ENCODE data around the gene ALKBH2.
"Not testable (repeated sequence)": the region's sequence is repeated elsewhere in the genome, so short reads cannot be mapped to it uniquely, and the experiment has no call there.

The ALKBH2 gene

DNA sequence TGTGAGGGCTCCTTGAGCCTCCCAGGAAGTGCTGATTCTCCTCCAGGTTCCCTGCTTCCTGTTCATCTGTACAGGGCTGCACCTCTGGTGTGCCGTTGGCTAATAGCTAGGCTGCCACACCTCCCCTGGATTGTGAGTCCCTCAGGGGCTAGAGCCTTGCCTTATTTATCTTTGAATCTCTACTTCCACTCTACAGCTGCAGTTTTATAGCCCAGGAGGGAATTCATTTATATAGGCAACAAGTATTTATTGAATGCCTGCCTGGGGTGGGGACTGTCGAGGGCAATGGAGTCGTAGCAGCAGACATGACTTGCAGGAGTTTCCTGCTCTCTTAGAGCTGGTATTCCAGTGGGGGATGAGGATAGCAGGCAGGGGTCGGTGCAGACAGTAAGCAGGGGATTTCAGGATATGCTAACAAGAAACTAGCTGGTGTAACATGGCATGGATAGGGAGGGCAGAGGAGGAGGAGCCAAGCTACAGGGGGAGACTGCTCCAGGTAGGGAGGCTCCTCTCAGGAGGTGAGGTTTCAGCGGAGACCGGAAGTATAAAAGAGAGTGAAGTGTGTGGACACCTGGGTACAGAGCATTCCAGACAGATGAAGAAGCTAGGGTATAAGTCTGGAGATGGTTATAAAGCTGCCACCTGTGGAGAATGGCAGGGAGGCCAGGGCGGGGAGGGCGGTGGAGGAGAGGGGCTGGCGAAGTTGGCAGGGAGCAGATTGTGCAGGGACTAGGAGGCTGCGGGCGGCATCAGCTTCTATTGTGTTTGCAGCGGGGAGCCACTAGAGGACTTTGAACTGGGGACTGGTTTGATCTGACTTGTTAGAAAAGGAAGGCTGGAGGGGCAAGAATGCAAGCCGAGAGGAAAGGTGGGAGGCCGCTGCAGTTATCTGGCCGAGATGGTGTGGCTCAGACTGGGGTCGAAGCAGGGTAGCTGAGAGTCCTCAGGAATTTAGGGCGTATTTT lies 23.7 kb downstream of the ALKBH2 start:
- DNase-seq = no peak
- TF ChIP-seq POLR2A (IDR thresholded peaks at IDR 0.05; ENCODE audit: low read length) = no peak
- no peak for TF ChIP-seq GATA1 (IDR thresholded peaks at IDR 0.05; ENCODE audit: low read depth, low read length)

DNA sequence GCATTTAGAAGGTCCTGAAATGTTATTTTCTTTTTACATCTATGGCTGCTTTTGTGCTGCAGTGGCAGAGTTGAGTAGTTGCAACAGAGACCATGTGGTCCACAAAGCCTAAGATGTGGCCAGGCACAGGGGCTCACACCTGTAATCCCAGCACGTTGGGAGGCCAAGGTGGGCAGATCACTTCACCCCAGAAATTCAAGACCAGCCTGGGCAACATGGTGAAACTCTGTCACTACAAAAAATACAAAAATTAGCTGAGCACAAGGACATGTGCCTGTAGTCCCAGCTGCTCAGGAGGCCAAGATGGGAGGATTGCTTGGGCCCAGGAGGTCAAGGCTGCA lies 27.4 kb downstream of the ALKBH2 start:
- DNase-seq = no peak
- TF ChIP-seq GATA1 (IDR thresholded peaks at IDR 0.05; ENCODE audit: low read depth, low read length) (no peak), POLR2A (IDR thresholded peaks at IDR 0.05; ENCODE audit: low read length) (no peak)

DNA sequence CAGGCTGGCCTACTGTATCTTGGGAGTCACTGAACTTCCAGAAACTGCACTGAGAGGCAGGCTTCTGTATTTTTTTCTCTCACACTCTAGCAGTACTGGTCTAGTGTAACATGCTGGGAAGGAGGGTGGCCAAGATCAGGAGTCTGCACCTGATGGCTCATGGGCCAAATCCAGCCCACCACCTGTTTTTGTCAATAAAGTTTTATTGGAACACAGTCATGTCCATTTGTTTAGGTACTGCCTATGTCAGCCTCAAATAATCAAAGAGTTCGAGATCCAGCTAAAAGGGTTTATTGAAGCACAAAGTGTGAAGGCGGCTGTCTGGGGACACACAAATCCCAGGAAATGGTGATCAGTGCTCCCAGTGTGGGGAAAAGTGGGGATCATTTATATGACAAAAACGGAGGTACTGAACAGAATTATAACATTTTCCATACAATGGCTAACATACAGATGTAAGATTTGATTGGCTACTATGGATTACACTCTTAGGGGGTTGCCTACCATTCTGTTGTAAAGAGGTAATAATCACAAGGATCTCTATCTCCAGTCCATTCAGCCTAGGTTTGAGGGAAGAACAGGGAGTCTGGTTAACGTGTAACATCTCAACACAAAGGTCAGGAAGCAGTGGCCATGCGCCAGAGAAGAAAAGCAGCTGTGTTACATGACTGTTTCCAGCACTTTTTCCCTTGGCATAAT lies 28.0 kb downstream of the ALKBH2 start:
- TF ChIP-seq GATA1 (IDR thresholded peaks at IDR 0.05; ENCODE audit: low read depth, low read length) (no peak), POLR2A (IDR thresholded peaks at IDR 0.05; ENCODE audit: low read length) (no peak)
- no peak for DNase-seq

DNA sequence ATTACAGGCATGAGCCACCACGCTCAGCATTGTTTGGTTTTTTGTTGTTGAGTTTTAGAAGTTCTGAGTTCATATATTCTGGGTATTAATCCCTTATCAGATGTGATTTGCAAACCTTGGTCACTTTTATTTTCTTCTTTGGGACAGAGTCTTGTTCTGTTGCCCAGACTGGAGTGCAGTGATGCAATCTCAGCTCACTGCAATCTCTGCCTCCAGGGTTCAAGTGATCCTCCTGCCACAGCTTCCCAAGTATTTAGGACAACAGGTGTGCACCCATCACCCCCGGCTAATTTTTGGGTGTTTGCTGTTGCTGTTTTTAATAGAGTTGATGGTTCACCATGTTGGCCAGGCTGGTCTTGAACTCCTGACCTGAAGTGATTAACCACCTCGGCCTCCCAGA lies 29.1 kb downstream of the ALKBH2 start:
- DNase-seq = no peak

DNA sequence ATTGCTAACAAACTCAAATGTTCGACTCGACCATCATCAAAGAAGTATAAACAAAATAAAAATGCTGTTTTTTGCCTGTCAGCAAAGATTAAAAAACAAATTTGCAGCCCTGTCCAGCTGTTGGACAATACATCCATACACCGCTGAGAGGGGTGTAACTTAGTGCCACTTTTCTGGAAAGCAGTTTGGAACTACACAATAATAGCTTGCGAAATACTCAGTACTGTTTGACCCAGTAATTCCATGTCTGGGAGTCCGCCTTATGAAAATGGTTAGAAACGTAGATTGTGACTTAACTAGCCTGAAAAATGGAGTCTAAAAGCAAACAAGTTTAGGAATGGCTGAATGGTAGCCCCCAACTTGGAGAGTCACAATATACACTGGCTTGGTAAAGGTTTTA lies 34.5 kb downstream of the ALKBH2 start:
- TF ChIP-seq GATA1 (IDR thresholded peaks at IDR 0.05; ENCODE audit: low read depth, low read length) (no peak), POLR2A (IDR thresholded peaks at IDR 0.05; ENCODE audit: low read length) (no peak)
- no peak for DNase-seq

More for the DNA sequence above, 29.1 kb downstream of the ALKBH2 start:
- TF ChIP-seq POLR2A (IDR thresholded peaks at IDR 0.05; ENCODE audit: low read length) (no peak), GATA1 (IDR thresholded peaks at IDR 0.05; ENCODE audit: low read depth, low read length) (no peak)

DNA sequence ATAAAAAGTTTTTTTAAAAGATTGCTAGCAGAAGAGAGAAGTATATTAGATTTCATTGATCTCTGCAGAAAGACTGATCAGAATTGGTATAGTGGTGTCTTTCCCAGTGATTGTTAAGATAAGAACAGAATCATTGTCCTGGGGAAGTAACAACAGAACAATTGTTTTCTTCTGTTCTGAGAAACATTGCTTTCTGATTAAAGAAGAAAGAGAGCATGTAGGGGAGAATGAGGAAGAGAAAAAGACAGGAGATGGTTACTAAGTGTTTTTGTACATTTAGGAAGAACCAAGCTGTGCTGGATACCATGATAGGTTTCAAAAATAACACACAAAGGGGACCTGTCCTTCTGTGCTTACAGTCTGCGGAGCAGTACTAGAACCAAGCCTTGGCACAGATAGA lies 35.9 kb downstream of the ALKBH2 start:
- TF ChIP-seq POLR2A (IDR thresholded peaks at IDR 0.05; ENCODE audit: low read length) = no peak
- TF ChIP-seq GATA1 (IDR thresholded peaks at IDR 0.05; ENCODE audit: low read depth, low read length) = no peak
- no peak for DNase-seq

DNA sequence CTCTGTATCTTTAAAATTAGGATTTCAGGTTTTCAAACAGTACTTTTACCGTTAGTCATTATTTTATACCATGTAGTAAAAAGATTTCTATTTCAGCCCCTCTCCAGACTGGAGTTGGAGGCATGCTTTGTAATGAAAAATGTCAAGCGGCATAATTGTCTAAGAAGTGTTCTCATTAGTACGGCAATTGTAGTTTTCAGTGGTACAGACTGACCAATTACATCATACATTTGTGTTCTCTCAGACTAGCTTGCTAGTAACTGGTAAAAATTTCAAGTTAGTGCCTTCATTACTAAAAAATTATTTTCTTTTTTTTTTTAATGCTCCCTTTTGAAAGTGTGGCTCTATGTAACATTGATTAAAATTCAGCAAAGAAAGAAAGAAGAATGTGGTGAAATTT lies 36.4 kb downstream of the ALKBH2 start:
- DNase-seq = no peak
- TF ChIP-seq POLR2A (IDR thresholded peaks at IDR 0.05; ENCODE audit: low read length) (no peak), GATA1 (IDR thresholded peaks at IDR 0.05; ENCODE audit: low read depth, low read length) (no peak)

DNA sequence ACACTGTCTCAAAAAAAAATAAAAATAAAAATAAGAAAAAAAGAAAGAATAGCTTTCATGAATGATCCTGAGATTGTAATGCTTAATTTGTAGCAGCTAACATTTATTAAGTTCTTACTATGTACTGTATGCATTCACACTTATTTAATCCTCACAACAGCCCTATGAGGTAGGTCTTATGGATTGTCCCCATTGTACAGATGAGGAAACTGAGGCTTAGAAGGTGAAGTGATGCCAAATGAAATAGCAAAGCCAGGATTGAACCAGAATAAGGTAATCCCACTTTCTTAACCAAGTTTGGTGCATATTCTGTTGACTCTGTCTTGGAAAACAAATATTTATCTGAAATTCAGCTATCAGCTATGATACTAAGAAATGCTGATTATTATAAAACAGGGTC lies 38.8 kb downstream of the ALKBH2 start:
- no peak for DNase-seq
- TF ChIP-seq POLR2A (IDR thresholded peaks at IDR 0.05; ENCODE audit: low read length) (no peak), GATA1 (IDR thresholded peaks at IDR 0.05; ENCODE audit: low read depth, low read length) (no peak)

DNA sequence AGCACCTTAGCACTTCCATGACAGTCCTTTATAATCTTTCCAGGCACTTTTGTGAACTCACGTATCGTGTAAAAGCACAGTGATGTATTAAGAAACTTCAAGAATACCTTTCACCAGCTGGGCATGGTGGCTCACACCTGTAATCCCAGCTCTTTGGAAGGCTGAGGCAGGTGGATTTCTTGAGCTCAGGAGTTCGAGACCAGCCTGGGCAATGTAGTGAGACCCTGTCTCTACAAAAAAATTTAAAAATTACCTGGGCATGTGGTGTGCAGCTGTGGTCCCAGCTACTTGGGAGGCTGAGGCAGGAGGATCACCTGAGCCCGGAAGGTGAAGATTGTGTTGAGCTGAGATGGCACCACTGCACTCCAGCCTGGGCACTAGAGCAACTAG lies 39.2 kb downstream of the ALKBH2 start:
- not testable (repeated sequence) for DNase-seq

DNA sequence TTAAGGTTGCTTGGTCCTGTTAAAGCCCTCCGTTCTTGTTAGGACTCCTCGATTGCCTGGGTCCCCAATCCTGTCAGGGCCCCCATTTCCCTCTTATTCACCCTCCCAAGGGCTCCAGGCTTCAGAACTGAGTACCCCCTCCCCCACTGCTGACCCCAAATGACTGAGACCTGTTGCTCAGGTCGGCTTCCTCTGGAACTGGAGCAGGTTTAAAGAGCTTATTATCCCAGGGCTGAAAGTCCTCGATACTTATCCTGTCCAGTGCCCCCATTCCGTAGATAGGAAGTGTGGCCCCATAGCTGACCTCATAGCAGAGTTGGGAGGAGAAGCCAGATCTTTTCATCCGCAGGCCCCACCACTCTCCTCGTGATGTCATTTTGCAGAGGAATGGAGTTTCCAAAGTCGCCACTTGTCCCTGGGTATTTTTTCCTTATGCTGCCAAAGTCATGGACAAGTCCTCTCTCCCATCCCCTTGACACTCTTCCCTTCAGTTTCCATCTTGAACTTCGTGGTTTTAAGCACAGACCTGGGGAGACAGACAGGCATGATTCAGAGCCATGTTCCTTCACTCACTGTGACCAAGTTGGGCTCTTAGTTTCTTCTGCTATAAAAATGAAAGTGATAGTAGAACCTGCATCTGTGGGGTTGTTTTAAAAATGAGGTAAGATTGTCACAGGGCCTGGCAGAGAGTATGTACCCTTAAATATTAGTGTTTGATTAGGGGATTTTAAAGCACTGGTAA lies 39.7 kb downstream of the ALKBH2 start:
- peak; percentile 65 to 68 for DNase-seq
- no peak for TF ChIP-seq GATA1 (IDR thresholded peaks at IDR 0.05; ENCODE audit: low read depth, low read length)
- no peak for TF ChIP-seq POLR2A (IDR thresholded peaks at IDR 0.05; ENCODE audit: low read length)

DNA sequence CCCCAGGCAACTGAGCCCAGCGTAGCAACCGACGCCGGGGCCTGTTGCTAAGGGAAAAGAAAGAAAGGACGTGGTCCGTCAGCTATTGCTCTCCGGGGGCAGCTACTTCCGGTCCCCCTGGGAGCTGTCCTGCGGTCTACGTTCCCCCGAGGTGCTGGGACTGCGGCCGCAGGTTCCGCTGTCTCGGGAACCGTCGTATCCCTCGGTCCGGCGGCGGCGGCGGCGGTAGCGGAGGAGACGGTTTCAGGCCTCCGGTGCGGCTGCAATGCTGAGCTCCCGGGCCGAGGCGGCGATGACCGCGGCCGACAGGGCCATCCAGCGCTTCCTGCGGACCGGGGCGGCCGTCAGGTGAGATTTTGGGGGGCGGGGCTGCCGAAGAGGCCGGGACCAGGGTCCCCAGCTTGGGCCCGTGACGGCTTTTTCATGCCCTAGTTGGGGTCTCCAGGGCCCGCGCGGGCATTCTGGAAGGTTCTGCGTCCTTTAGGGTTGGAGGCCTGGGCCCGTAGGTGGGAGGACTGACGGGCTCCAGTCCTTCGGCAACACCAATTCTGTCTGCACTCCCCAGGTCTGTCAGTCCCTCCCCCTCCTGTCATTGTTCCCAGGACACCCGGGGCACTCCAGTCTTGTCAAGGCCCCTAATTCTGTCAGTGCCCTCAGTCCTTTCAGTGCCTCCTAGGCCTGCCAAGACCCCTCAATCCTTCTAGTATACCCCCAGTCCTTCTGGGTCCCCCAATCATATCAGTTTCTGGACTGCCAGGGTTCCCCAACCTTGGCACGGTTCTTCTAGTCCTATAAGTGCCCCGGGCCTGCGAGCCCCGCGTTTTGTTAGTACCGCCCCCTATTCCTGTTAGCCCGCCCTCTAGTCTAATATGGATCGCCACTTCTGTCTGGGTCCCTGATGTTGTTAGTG lies 40.6 kb downstream of the ALKBH2 start, which contains the start of gene USP30:
Gene USP30 (plus strand): TSS at position 163 of the 910 bp plus-strand sequence. CDS start 103 bp downstream, at position 266.
- TF ChIP-seq GATA1 (IDR thresholded peaks at IDR 0.05; ENCODE audit: low read depth, low read length) (no peak), POLR2A (IDR thresholded peaks at IDR 0.05; ENCODE audit: low read length) (peak; percentile 42)
- peak; percentile 92 to 94 for DNase-seq

DNA sequence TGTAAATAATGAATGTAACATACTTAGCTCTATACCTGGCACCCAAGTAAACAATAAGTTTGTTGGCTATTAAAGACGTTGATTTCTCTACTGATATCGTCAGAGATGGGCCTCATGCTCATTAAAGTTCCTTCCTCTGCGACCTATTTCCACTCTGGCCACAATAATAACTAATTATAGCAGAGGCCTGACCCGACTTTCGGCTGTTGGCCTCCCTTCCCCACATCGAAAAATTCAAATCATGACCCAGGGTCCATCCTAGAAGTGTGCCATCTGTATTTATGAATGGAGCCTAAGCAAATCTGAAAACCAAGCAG lies 41.2 kb downstream of the ALKBH2 start:
- no peak for DNase-seq
- TF ChIP-seq GATA1 (IDR thresholded peaks at IDR 0.05; ENCODE audit: low read depth, low read length) (no peak), POLR2A (IDR thresholded peaks at IDR 0.05; ENCODE audit: low read length) (no peak)

DNA sequence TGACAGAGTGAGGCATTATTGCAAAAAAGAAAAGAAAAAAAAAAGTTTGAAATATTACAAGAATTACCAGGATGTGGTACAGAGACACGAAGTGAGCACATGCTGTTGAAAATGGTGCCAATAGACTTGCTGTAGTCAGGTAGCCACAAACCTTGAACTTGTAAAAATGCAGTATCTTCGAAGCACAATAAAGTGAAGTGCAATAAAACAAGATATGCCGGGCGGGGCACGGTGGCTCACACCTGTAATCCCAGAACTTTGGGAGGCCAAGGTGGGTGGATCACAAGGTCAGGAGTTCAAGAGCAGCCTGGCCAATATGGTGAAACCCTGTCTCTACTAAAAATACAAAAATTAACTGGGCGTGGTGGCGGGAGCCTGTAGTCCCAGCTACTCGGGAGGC lies 43.5 kb downstream of the ALKBH2 start:
- not testable (repeated sequence) for DNase-seq

DNA sequence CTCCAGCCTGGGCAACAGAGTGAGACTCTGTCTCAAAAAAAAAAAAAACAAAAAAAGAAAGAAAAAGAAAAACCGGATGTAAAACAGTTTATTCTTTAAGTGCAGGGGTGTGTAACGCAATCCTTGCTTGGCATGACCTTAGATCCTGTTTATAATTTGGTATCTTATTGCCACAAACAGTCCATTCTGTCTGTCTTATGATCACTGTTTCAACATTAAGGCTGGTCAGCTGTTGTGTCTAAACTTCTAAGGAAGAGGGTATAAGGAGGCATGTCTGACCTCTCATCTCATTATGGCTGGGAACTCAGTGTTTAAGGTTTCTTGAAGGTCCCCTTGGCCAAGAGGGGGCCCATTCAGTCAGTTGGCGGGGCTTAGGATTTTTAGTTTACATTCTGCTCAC lies 44.6 kb downstream of the ALKBH2 start:
- not testable (repeated sequence) for DNase-seq
